ENCODE results near the gene SMAD6. TPM values are rescaled to one million over a fixed set of nuclear protein-coding genes. Genes with fewer than 3 reads are reported as not detected.

The SMAD6 gene
- total and polyA plus RNA-seq, 7 donors, result 0.52 to 5.5 (median 3.0) TPM

DNA sequence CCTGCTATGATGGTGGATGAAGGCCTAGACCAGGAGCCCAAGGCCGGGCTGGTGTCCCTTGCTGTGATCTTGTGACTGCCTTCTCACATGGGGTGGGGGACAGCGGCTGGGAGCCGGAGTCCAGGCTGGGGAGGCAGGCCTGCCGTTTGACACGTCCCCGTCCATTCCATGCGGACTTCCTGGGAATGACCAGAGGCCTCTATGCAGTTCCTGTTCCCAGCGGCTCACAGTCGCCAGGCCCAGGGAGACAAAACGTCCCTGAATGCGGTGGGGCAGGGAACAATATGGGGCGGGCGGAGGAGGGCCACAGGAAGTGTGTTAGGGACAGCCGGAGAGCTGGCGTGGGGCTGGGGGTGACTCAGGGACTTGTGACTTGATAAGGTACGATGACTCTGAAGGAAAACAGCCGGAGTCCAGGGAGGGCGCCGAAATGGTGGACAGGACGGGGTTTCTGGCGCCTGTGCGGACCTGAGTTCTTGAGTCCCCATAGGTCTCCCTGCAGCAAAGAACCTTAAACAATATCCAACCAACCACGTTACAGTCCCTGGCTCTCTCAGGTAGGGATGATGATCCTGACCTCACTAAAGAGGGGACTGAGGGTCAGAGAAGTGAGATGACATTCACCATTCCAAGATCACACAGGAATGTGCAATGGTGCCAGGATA lies 40.5 kb upstream of the SMAD6 start:
- Histone ChIP-seq H3K27me3 (ENCODE audit: insufficient read depth in 3 of 3, low read length in 2 of 3) (no peaks in the 10 kb centered on the region), H3K4me1 (no peaks in the 10 kb centered on the region), H3K36me3 (ENCODE audit: insufficient read depth in 1 of 2, low read depth in 1 of 2) (no peaks in the 10 kb centered on the region), H3K27ac (peak overlapping the region; percentile 53), H3K4me3 (no peak overlapping the region), H3K9me3 (no peaks in the 10 kb centered on the region)
- 77 to 82% (median 82%) methylated on average over 23 of the region's 23 CpGs for WGBS, 3 donors
- TF ChIP-seq, protein P1, sequence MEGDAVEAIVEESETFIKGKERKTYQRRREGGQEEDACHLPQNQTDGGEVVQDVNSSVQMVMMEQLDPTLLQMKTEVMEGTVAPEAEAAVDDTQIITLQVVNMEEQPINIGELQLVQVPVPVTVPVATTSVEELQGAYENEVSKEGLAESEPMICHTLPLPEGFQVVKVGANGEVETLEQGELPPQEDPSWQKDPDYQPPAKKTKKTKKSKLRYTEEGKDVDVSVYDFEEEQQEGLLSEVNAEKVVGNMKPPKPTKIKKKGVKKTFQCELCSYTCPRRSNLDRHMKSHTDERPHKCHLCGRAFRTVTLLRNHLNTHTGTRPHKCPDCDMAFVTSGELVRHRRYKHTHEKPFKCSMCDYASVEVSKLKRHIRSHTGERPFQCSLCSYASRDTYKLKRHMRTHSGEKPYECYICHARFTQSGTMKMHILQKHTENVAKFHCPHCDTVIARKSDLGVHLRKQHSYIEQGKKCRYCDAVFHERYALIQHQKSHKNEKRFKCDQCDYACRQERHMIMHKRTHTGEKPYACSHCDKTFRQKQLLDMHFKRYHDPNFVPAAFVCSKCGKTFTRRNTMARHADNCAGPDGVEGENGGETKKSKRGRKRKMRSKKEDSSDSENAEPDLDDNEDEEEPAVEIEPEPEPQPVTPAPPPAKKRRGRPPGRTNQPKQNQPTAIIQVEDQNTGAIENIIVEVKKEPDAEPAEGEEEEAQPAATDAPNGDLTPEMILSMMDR (IDR thresholded peaks at IDR 0.05), result no peak
- peak; percentile 21 to 67 for DNase-seq
- peak in 3 of 4 donors; percentile 44 to 59 (median 48) for ATAC-seq
- intact Hi-C loops (cut with DNase I), result no loop called here

DNA sequence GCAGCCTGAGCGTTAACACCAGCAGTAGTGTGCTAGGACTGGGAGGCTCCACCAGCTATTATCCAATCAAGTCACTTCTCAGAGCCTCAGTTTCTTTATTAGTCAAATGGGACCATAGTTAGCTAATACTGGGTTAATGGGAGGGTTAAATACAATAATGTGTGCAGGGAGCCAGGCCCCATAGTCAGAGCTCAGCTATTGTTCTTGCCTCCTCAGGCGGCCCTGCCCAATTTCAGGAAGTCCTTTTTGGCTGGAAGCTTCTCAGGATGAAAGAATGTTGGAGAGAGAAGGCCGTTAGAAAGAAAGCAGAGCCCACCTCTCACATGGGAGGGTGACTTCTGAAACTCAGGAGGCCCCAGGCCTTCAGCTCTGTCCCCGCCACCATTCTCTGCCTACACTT lies 39.5 kb upstream of the SMAD6 start:
- 70 to 76% (median 73%) methylated on average over 4 of the region's 4 CpGs for WGBS, 3 donors
- intact Hi-C loops (cut with DNase I), result no loop called here
- H3K27ac ChIP-seq, result no peak overlapping the region

DNA sequence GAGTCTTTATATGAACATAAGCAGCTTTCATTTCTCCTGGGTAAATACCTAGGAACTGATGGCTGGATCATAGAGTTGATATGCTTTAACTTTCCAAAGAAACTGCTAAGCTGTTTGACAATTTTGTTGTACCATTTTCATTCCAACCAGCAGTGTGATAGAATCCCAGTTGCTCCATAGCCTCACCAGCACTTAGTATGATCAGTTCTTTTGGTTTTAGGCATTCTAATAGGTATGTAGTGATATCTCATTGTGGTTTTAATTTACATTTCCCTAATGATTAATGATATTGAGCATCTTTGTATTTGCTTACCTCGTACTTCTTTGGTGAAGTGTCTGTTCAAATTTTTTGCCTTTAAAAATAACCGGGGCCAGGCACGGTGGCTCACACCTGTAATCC lies 38.4 kb upstream of the SMAD6 start:
- Histone ChIP-seq H3K27me3 (ENCODE audit: insufficient read depth in 3 of 3, low read length in 2 of 3) (no peaks in the 10 kb centered on the region), H3K4me1 (no peaks in the 10 kb centered on the region), H3K27ac (no peak overlapping the region), H3K9me3 (peaks cover 4% of the 10 kb centered on the region), H3K4me3 (no peak overlapping the region), H3K36me3 (ENCODE audit: insufficient read depth in 1 of 2, low read depth in 1 of 2) (no peaks in the 10 kb centered on the region)
- no peak for DNase-seq
- ATAC-seq, result no peak
- 92 to 94% (median 93%) methylated on average over 3 of the region's 3 CpGs for WGBS, 3 donors
- intact Hi-C loops (cut with DNase I), result no loop called here
- TF ChIP-seq, protein P1 (IDR thresholded peaks at IDR 0.05), result no peak

More for the DNA sequence above, 39.5 kb upstream of the SMAD6 start:
- Histone ChIP-seq H3K27me3 (ENCODE audit: insufficient read depth in 3 of 3, low read length in 2 of 3) (no peaks in the 10 kb centered on the region), H3K4me3 (no peak overlapping the region), H3K4me1 (no peaks in the 10 kb centered on the region), H3K36me3 (ENCODE audit: insufficient read depth in 1 of 2, low read depth in 1 of 2) (no peaks in the 10 kb centered on the region), H3K9me3 (no peaks in the 10 kb centered on the region)
- TF ChIP-seq, protein P1 (IDR thresholded peaks at IDR 0.05), result no peak
- ATAC-seq (no peak), DNase-seq (no peak)

DNA sequence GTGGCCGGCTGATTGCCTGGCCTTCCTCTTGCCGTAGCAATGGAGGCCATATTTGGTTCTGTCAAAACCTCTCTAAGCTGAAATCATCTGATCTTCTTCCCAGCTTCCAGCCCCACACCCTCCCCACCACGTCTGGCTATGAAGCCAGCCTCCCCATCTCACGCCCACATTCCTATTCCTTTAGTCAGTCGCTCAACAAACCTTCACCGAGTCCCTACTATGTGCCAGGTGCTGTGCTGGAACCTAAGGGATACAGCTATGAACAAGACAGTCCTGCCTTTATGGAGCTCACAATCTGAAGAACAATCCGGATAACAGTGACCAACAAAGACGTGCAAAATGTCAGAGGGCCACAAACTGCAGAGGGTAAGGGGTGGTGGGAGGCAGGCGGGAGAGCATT lies 31.9 kb upstream of the SMAD6 start:
- no peak overlapping the region for H3K4me3 ChIP-seq
- intact Hi-C loops (cut with DNase I), result no loop called here
- no peaks in the 10 kb centered on the region for H3K4me1 ChIP-seq
- TF ChIP-seq, protein P1 (IDR thresholded peaks at IDR 0.05), result no peak
- no peak for DNase-seq
- H3K27me3 ChIP-seq (ENCODE audit: insufficient read depth in 3 of 3, low read length in 2 of 3), result peaks cover 0 to 3% (median 0%) of the 10 kb centered on the region in 3 donors
- peaks cover 4% of the 10 kb centered on the region for H3K9me3 ChIP-seq
- no peaks in the 10 kb centered on the region for H3K36me3 ChIP-seq (ENCODE audit: insufficient read depth in 1 of 2, low read depth in 1 of 2)
- ATAC-seq, result no peak
- H3K27ac ChIP-seq, result no peak overlapping the region
- 62 to 74% (median 65%) methylated on average over 9 of the region's 9 CpGs for WGBS, 3 donors

Measured in psoas muscle (tissue), 8 donors.